GM19023 (cell line): ENCODE results near the gene ALKBH2.

Source experiments
- ATAC-seq: cut with Tn5 transposase; IDR thresholded peaks from one replicate; pipeline ENCODE4 v1.9.1; 2021; ENCODE audit warnings: mild to moderate bottlenecking, moderate library complexity; ENCODE audit not compliant: unreplicated experiment

The ALKBH2 gene

GRCh38 chr12:109093022-109093918, at the start of gene ALKBH2:
ALKBH2 (minus strand) TSS chr12:109093472; CDS start chr12:109092786, 686 bp downstream.
- peak; percentile 58 for ATAC-seq

GRCh38 chr12:109140560-109140959, 47.3 kb upstream of the ALKBH2 start:
- no peak for ATAC-seq

- no peak for ATAC-seq
These were observed 46.5 kb upstream of the ALKBH2 start for GRCh38 chr12:109139791-109140190.

GRCh38 chr12:109139360-109139759, 46.1 kb upstream of the ALKBH2 start:
- no peak for ATAC-seq

GRCh38 chr12:109137055-109137454, 43.8 kb upstream of the ALKBH2 start:
- ATAC-seq, result no peak

GRCh38 chr12:109134186-109134917, 41.1 kb upstream of the ALKBH2 start:
- no peak for ATAC-seq

GRCh38 chr12:109131154-109132050, 38.1 kb upstream of the ALKBH2 start:
- ATAC-seq, result no peak

GRCh38 chr12:109130297-109131153, 37.3 kb upstream of the ALKBH2 start:
- no peak for ATAC-seq

GRCh38 chr12:109127533-109128242, 34.4 kb upstream of the ALKBH2 start:
- ATAC-seq, result no peak

GRCh38 chr12:109126784-109127183, 33.5 kb upstream of the ALKBH2 start:
- ATAC-seq, result no peak

- ATAC-seq, result no peak
These were observed 32.5 kb upstream of the ALKBH2 start for GRCh38 chr12:109125791-109126190.

- no peak for ATAC-seq
These were observed 31.8 kb upstream of the ALKBH2 start for GRCh38 chr12:109124878-109125648.

- ATAC-seq, result no peak
These were observed 28.1 kb upstream of the ALKBH2 start for GRCh38 chr12:109121346-109121880.

- ATAC-seq, result no peak
These were observed 27.3 kb upstream of the ALKBH2 start for GRCh38 chr12:109120557-109120956.

- ATAC-seq, result no peak
These were observed 26.8 kb upstream of the ALKBH2 start for GRCh38 chr12:109120095-109120494.

- no peak for ATAC-seq
These were observed 23.3 kb upstream of the ALKBH2 start for GRCh38 chr12:109116611-109116949.

- ATAC-seq, result no peak
These were observed 22.7 kb upstream of the ALKBH2 start, which contains the start of gene ACACB for GRCh38 chr12:109115758-109116610. ACACB (plus strand) TSS chr12:109116587; CDS start chr12:109139406, 22,819 bp downstream.

- no peak for ATAC-seq
These were observed 22.1 kb upstream of the ALKBH2 start for GRCh38 chr12:109115404-109115757.
